HG03280 (cell line): ENCODE data around the gene SDC3.

Source experiments
- ATAC-seq: cut with Tn5 transposase; IDR thresholded peaks from one replicate; pipeline ENCODE4 v1.9.1; 2021; ENCODE audit warnings: mild to moderate bottlenecking, moderate library complexity; ENCODE audit not compliant: unreplicated experiment

Gene SDC3

GRCh38 chr1:30928789-30929134 lies 20.2 kb upstream of the SDC3 start:
- no peak for ATAC-seq

GRCh38 chr1:30928171-30928570 lies 19.6 kb upstream of the SDC3 start:
- no peak for ATAC-seq

- ATAC-seq = no peak
Observed at GRCh38 chr1:30927448-30927847, 18.9 kb upstream of the SDC3 start.

- no peak for ATAC-seq
Observed at GRCh38 chr1:30923597-30923996, 15.0 kb upstream of the SDC3 start.

GRCh38 chr1:30920827-30921226 lies 12.3 kb upstream of the SDC3 start:
- ATAC-seq = no peak

- no peak for ATAC-seq
Observed at GRCh38 chr1:30919025-30919881, 10.7 kb upstream of the SDC3 start.

- no peak for ATAC-seq
Observed at GRCh38 chr1:30916296-30916695, 7.7 kb upstream of the SDC3 start.

- ATAC-seq = no peak
Observed at GRCh38 chr1:30915491-30916230, 7.1 kb upstream of the SDC3 start.

- ATAC-seq = no peak
Observed at GRCh38 chr1:30914931-30915330, 6.4 kb upstream of the SDC3 start.

GRCh38 chr1:30914587-30914922 lies 6.0 kb upstream of the SDC3 start:
- ATAC-seq = no peak

- no peak for ATAC-seq
Observed at GRCh38 chr1:30912913-30913652, 4.5 kb upstream of the SDC3 start.

- ATAC-seq = no peak
Observed at GRCh38 chr1:30912224-30912623, 3.7 kb upstream of the SDC3 start.

GRCh38 chr1:30911059-30911954 lies 2.7 kb upstream of the SDC3 start:
- ATAC-seq = no peak

GRCh38 chr1:30909365-30910068 lies 959 bp upstream of the SDC3 start:
- ATAC-seq = no peak

- ATAC-seq = no peak
Observed at GRCh38 chr1:30908316-30908695, 252 bp downstream of the SDC3 start.

- ATAC-seq = no peak
Observed at GRCh38 chr1:30907481-30908315, 860 bp downstream of the SDC3 start.

GRCh38 chr1:30906631-30907441 lies 1.7 kb downstream of the SDC3 start:
- no peak for ATAC-seq

- no peak for ATAC-seq
Observed at GRCh38 chr1:30905916-30906620, 2.5 kb downstream of the SDC3 start.
